Stomach (tissue), 9 donors: ENCODE measurements around the gene AVEN. TPM values are rescaled to one million over a fixed set of nuclear protein-coding genes. Genes with fewer than 3 reads are reported as not detected.
"Not testable (repeated sequence)": the region's sequence is repeated elsewhere in the genome, so short reads cannot be mapped to it uniquely, and the experiment has no call there.

ENCODE experiments used
- DNase-seq, 2 donors: peaks; one replicate each; pipeline versions ENCODE4 v3.0.0 to v3.0.0-alpha.2; 2013 to 2019
- H3K27ac ChIP-seq, 5 donors: fragments of 200-600 bp in 4 of 5; sonication (generic) in 4 of 5; one replicate each; pipeline ENCODE4 v1.5.1; 2013 to 2019; ENCODE audit warnings: mild to moderate bottlenecking in 1 of 5, moderate library complexity in 1 of 5
- H3K27me3 ChIP-seq, 3 donors: fragments of 200-600 bp; sonication (generic); one replicate each; pipeline ENCODE4 v1.5.1; 2017 to 2019; ENCODE audit warnings: mixed run types in 1 of 3
- H3K36me3 ChIP-seq, 4 donors: fragments of 200-600 bp; sonication (generic); 1 replicate in 3 of 4; 2 replicates in 1 of 4; pipeline ENCODE4 v1.5.1; 2016 to 2019
- H3K4me1 ChIP-seq, 4 donors: fragments of 200-600 bp; sonication (generic); one replicate each; pipeline ENCODE4 v1.5.1; 2016 to 2019
- H3K4me3 ChIP-seq, 4 donors: fragments of 200-600 bp; sonication (generic) in 3 of 4; one replicate each; pipeline ENCODE4 v1.5.1; 2016 to 2019; ENCODE audit warnings: mild to moderate bottlenecking in 1 of 4
- H3K9me3 ChIP-seq, 4 donors: fragments of 200-600 bp; sonication (generic); one replicate each; pipeline ENCODE4 v1.5.1; 2016 to 2019
- CTCF ChIP-seq, 7 experiments: fragments of 450-650 bp in 4 of 7; fragments of 200-600 bp in 3 of 7; sonication (generic) in 3 of 7; IDR thresholded peaks; one replicate each; pipeline ENCODE4 v1.5.1; 2016 to 2019; ENCODE audit warnings: antibody characterized with exemption in 7 of 7, control low read depth in 2 of 7, mild to moderate bottlenecking in 1 of 7
- EP300 ChIP-seq: sonication (generic); formaldehyde crosslinking; IDR thresholded peaks from one replicate; pipeline ENCODE4 v1.6.1; 2017; ENCODE audit warnings: antibody characterized with exemption
- POLR2A ChIP-seq, 4 donors: fragments of 450-650 bp; IDR thresholded peaks; one replicate each; pipeline ENCODE4 v1.6.1; 2016; ENCODE audit warnings: antibody characterized with exemption in 4 of 4, control low read depth in 2 of 4, mild to moderate bottlenecking in 1 of 4, moderate library complexity in 1 of 4
- POLR2AphosphoS5 ChIP-seq, 3 donors: sonication (generic); formaldehyde crosslinking; IDR thresholded peaks; one replicate each; pipeline ENCODE4 v1.6.1; 2016; ENCODE audit warnings: antibody characterized with exemption in 3 of 3
- WGBS, 5 donors: extraction: QIAGEN DNeasy Blood & Tissue Kit in 3 of 5; methylation state at CpG; one replicate each; pipeline versions ENCODE4 v1.1.5 to v1.1.7; 2013 to 2018; 5-methylcytosine and 5-hydroxymethylcytosine counted together
- intact Hi-C: fragments of 100-400 bp; cut with DNase I; formaldehyde crosslinking; loops from one replicate; pipeline ENCODE4 v1.15.1; 2023; ENCODE audit warnings: low total_unique reads
- polyA plus RNA-seq, 3 donors: library from polyadenylated mRNA; stranded (reverse); fragments of 200-250 nt; gene quantifications; one replicate each; pipeline ENCODE4 v1.2.3, GENCODE V29; 2013
- total RNA-seq, 5 donors: library from RNA; depleted of rRNA; stranded (reverse); fragments of >200 nt; gene quantifications; one replicate each; pipeline versions ENCODE4 v1.1.0 to v1.2.3, GENCODE V29; 2014 to 2016
- donor health status: healthy with polysubstance abuse.
- donor health status: Bipolar disorder and iron deficiency.
- donor health status: healthy.

AVEN gene
- total and polyA plus RNA-seq, 8 donors: 8.6 to 89.8 (median 14.4) TPM; not detected in 1

GRCh38 chr15:33822479-33822878 lies 216.5 kb downstream of the AVEN start:
- Histone ChIP-seq H3K27ac (no peak overlapping the region), H3K9me3 (no peaks in the 10 kb centered on the region), H3K4me1 (no peaks in the 10 kb centered on the region), H3K27me3 (no peaks in the 10 kb centered on the region), H3K36me3 (peaks cover 0 to 8% (median 0%) of the 10 kb centered on the region in 4 donors), H3K4me3 (no peak overlapping the region)
- no peak for DNase-seq
- 41 to 64% (median 60%) methylated on average over 4 of the region's 4 CpGs for WGBS, 5 donors
- TF ChIP-seq POLR2AphosphoS5 (IDR thresholded peaks at IDR 0.05): no peak
- TF ChIP-seq EP300: no peak
- no peak for TF ChIP-seq POLR2A (IDR thresholded peaks at IDR 0.05)
- TF ChIP-seq CTCF (IDR thresholded peaks at IDR 0.05): no peak
- intact Hi-C loops: no loop called here

GRCh38 chr15:33819499-33819898 lies 219.5 kb downstream of the AVEN start:
- H3K27ac ChIP-seq, H3K27me3 ChIP-seq, H3K4me3 ChIP-seq, intact Hi-C loops, DNase-seq, H3K9me3 ChIP-seq, H3K36me3 ChIP-seq, H3K4me1 ChIP-seq: not testable (repeated sequence)
- WGBS, 5 donors: 94 to 98% (median 96%) methylated on average over 6 of the region's 6 CpGs

Other genes with a start within 250 kb of the AVEN start
- gene CHRM5, start 70.7 kb downstream of the AVEN start, total RNA-seq: not detected
- not detected for gene CHRM5, start 70.7 kb downstream of the AVEN start, polyA plus RNA-seq
- 10 to 100 TPM; 23.2 to 54.7 (median 31.5) TPM for gene EMC7, start 62.7 kb upstream of the AVEN start, total RNA-seq
- gene EMC7, start 62.7 kb upstream of the AVEN start, polyA plus RNA-seq: 10 to 100 TPM; 35.3 to 73.5 (median 39.0) TPM
- gene PGBD4, start 62.9 kb upstream of the AVEN start, total RNA-seq: 1 to 10 TPM in 2 of 5 donors, under 1 TPM in 2, not detected in 1; 0.58 to 1.9 (median 1.4) TPM
- under 1 TPM; 0.15 to 0.78 (median 0.44) TPM for gene PGBD4, start 62.9 kb upstream of the AVEN start, polyA plus RNA-seq
- 100 to 1,000 TPM in 1 of 5 donors, 10 to 100 TPM in 4; 53.0 to 105 (median 84.9) TPM for gene KATNBL1, start 170.9 kb upstream of the AVEN start, total RNA-seq
- 10 to 100 TPM; 19.4 to 19.7 (median 19.5) TPM for gene KATNBL1, start 170.9 kb upstream of the AVEN start, polyA plus RNA-seq
- 100 to 1,000 TPM in 4 of 5 donors, 10 to 100 TPM in 1; 28.4 to 145 (median 130) TPM for gene EMC4, start 185.8 kb upstream of the AVEN start, total RNA-seq
- 100 to 1,000 TPM in 1 of 3 donors, 10 to 100 TPM in 2; 89.8 to 102 (median 92.2) TPM for gene EMC4, start 185.8 kb upstream of the AVEN start, polyA plus RNA-seq